ENCODE data around the gene PRND. TPM values are rescaled to one million over a fixed set of nuclear protein-coding genes. Genes with fewer than 3 reads are reported as not detected.

The PRND gene
- total RNA-seq, 1 experiment from 2014 or later = not detected

GRCh38 chr20:4729265-4729664 lies 7.6 kb downstream of the PRND start:
- intact Hi-C loops (cut with micrococcal nuclease; ENCODE audit: unreplicated experiment) = no loop called here
- Histone ChIP-seq H3K9me3 (ENCODE audit: insufficient read depth, low read depth) (no peaks in the 10 kb centered on the region; the same call in 1 of the 2 replicates), H3K27ac (no peak overlapping the region)

GRCh38 chr20:4730780-4731179 lies 9.1 kb downstream of the PRND start:
- intact Hi-C loops (cut with micrococcal nuclease; ENCODE audit: unreplicated experiment) = no loop called here
- Histone ChIP-seq H3K4me3 (no peak overlapping the region), H2AFZ (no peak overlapping the region), H3K9me2 (ENCODE audit: insufficient read depth) (no peaks in the 10 kb centered on the region), H3K36me3 (ENCODE audit: low read depth) (no peaks in the 10 kb centered on the region), H3K79me2 (ENCODE audit: low read depth) (no peaks in the 10 kb centered on the region), H3K9me3 (ENCODE audit: insufficient read depth, low read depth) (no peaks in the 10 kb centered on the region; the same call in 1 of the 2 replicates), H4K20me1 (ENCODE audit: insufficient read depth) (no peaks in the 10 kb centered on the region), H3K4me2 (no peak overlapping the region), H3K27ac (no peak overlapping the region), H3K4me1 (replicated peaks; ENCODE audit: insufficient read depth) (no peaks in the 10 kb centered on the region), H3K27me3 (ENCODE audit: insufficient read depth, low read depth) (no peaks in the 10 kb centered on the region), H3F3A (ENCODE audit: insufficient read depth, low read depth) (peaks cover 7% of the 10 kb centered on the region; the same call in 1 of the 2 replicates)
- CTCF ChIA-PET = no interaction called here
- BruUV-seq (replicated peaks) = no TSS peak
- POLR2A ChIA-PET (ENCODE audit: unreplicated experiment) = no interaction called here
- no peak for DNase-seq
- TF ChIP-seq CTCF (conservative IDR thresholded peaks at IDR 0.05) (no peak), EZH2 (IDR thresholded peaks at IDR 0.05; ENCODE audit: low read depth) (no peak)

More at GRCh38 chr20:4729265-4729664, 7.6 kb downstream of the PRND start:
- Histone ChIP-seq H3K36me3 (ENCODE audit: low read depth) (no peaks in the 10 kb centered on the region), H4K20me1 (ENCODE audit: insufficient read depth) (no peaks in the 10 kb centered on the region), H3K4me3 (no peak overlapping the region), H2AFZ (no peak overlapping the region), H3K4me2 (no peak overlapping the region), H3K27me3 (ENCODE audit: insufficient read depth, low read depth) (no peaks in the 10 kb centered on the region), H3K9me2 (ENCODE audit: insufficient read depth) (no peaks in the 10 kb centered on the region), H3F3A (ENCODE audit: insufficient read depth, low read depth) (peaks cover 7% of the 10 kb centered on the region; the same call in 1 of the 2 replicates), H3K4me1 (replicated peaks; ENCODE audit: insufficient read depth) (no peaks in the 10 kb centered on the region), H3K79me2 (ENCODE audit: low read depth) (no peaks in the 10 kb centered on the region)
- CTCF ChIA-PET = no interaction called here
- TF ChIP-seq EZH2 (IDR thresholded peaks at IDR 0.05; ENCODE audit: low read depth) = no peak
- no peak for TF ChIP-seq CTCF (conservative IDR thresholded peaks at IDR 0.05)
- BruUV-seq (replicated peaks) = no TSS peak
- POLR2A ChIA-PET (ENCODE audit: unreplicated experiment) = no interaction called here
- DNase-seq = no peak

- Histone ChIP-seq H3K27me3 (ENCODE audit: insufficient read depth, low read depth) (no peaks in the 10 kb centered on the region), H3K4me1 (replicated peaks; ENCODE audit: insufficient read depth) (no peaks in the 10 kb centered on the region), H3K27ac (no peak overlapping the region), H4K20me1 (ENCODE audit: insufficient read depth) (no peaks in the 10 kb centered on the region), H3F3A (ENCODE audit: insufficient read depth, low read depth) (no peaks in the 10 kb centered on the region), H3K36me3 (ENCODE audit: low read depth) (no peaks in the 10 kb centered on the region), H3K4me3 (no peak overlapping the region), H3K4me2 (no peak overlapping the region), H2AFZ (no peak overlapping the region), H3K9me2 (ENCODE audit: insufficient read depth) (no peaks in the 10 kb centered on the region), H3K9me3 (ENCODE audit: insufficient read depth, low read depth) (no peaks in the 10 kb centered on the region), H3K79me2 (ENCODE audit: low read depth) (no peaks in the 10 kb centered on the region)
- DNase-seq = no peak
- CTCF ChIA-PET = no interaction called here
- TF ChIP-seq CTCF (conservative IDR thresholded peaks at IDR 0.05) (no peak), EZH2 (IDR thresholded peaks at IDR 0.05; ENCODE audit: low read depth) (no peak)
- intact Hi-C loops (cut with micrococcal nuclease; ENCODE audit: unreplicated experiment) = no loop called here
- POLR2A ChIA-PET (ENCODE audit: unreplicated experiment) = no interaction called here
- no TSS peak for BruUV-seq (replicated peaks)
Observed at GRCh38 chr20:4736875-4737274, 15.2 kb downstream of the PRND start.

All from PC-9 (cell line).